ENCODE measurements around the gene CPM.
"Not testable (repeated sequence)": the region's sequence is repeated elsewhere in the genome, so short reads cannot be mapped to it uniquely, and the experiment has no call there.

CPM gene

DNA sequence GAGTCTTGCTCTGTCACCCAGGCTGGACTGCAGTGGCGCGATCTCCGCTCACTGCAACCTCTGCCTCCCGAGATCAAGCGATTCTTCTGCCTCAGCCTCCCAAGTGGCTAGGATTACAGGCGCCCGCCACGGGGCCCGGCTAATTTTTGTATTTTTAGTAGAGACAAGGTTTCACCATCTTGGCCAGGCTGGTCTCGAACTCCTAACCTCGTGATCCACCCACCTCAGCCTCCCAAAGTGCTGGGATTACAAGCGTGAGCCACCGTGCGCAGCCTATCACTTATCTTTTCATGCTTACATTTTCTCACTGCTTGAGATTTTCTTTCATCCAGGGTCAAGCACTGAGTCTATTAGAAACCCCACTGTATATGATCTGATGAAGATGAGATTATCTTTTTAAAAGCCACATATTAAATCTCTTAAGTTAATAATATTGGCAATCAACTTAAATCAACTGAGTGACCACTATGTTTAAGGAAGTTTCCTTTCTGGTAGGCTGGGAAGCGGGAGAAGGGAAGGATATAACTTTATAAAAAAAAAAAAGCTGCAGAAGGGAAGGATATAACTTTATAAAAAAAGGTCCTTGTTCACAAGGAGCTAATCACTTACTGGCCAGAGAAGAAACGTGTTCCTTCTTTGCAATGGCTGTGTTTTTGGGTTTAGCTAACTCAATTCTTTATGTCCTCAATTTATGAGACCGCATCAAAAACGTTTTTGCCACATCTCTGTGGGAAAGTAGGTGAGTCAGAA, 126.3 kb downstream of the CPM start:
- TF ChIP-seq, protein P1, sequence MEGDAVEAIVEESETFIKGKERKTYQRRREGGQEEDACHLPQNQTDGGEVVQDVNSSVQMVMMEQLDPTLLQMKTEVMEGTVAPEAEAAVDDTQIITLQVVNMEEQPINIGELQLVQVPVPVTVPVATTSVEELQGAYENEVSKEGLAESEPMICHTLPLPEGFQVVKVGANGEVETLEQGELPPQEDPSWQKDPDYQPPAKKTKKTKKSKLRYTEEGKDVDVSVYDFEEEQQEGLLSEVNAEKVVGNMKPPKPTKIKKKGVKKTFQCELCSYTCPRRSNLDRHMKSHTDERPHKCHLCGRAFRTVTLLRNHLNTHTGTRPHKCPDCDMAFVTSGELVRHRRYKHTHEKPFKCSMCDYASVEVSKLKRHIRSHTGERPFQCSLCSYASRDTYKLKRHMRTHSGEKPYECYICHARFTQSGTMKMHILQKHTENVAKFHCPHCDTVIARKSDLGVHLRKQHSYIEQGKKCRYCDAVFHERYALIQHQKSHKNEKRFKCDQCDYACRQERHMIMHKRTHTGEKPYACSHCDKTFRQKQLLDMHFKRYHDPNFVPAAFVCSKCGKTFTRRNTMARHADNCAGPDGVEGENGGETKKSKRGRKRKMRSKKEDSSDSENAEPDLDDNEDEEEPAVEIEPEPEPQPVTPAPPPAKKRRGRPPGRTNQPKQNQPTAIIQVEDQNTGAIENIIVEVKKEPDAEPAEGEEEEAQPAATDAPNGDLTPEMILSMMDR (IDR thresholded peaks at IDR 0.05; ENCODE audit: control insufficient read depth, extremely low read depth, insufficient read depth) = no peak
- no peak for DNase-seq (ENCODE audit: low read depth)
- H3K4me3 ChIP-seq (ENCODE audit: low read depth, low read length) = peak overlapping the region; percentile 96

DNA sequence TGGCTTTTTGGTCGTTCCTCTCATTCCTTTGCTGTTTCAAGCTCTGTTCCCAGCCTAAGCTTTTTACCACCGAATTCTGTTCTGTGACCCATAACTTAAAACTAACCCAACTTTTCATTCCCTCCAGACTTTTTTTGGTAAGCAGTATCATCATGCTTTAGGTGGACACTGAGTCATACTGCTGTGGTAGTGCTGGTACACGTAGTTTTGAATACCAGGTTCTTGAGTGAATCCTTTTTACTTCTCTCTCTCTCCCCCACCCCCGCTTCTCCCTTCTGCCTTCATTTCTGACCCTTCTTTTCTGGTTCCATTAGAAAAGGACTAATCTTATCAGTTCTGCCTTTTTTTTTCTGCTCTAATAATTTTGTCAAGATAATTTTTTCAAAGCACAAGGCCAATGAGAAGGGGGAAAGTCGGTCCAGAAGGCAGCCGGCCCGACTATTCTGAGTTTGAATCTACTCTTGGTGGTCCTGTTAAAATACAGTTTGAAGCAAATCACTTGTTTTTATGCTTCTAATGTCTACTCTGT, 127.3 kb downstream of the CPM start:
- no peak for DNase-seq (ENCODE audit: low read depth)
- TF ChIP-seq, protein P1 (IDR thresholded peaks at IDR 0.05; ENCODE audit: control insufficient read depth, extremely low read depth, insufficient read depth) = no peak

DNA sequence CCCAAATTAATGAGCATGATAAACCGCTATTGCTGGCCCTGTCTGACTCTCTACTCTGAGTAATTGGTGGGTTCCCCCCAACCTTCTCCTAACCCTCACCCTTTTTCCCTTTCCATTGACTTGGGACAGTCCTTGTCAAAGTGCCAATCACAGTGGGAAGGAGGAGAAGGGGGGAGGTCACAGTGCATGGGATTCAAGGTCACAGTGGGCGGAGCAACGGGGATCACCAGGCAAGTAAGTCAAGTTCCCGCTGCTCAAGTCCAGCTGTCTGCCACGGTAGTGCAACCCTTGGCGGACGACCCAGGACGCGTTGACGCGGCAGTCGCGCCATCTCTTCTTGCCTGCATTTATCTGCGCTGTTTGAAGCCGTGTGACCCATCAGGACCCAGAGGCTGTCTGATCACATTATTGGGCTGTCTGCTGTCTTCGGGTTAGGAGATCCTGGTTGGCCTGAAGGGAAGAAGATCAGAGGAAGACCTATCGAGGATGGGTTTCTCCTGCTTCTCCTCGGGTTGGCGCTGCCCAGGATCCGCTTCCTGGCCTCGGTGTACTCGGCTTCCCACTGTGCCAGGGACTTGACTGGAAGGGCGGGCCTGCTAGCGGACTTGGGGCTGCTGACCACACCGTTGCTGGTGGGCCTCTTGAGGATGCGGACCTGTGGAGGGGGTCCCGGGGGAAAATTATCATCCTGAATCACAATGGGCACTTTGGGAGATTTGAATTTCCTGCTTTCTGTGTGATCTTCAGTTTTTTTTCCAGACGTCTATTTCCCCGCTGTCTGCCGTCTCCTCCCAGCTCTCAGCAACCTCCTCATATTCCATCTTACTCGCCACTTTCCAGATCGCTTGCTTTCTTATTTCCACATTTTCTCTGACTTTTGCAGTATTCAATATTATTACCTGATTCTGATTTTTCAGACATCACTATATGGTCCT, 128.0 kb downstream of the CPM start:
- no peak for DNase-seq (ENCODE audit: low read depth)
- TF ChIP-seq, protein P1 (IDR thresholded peaks at IDR 0.05; ENCODE audit: control insufficient read depth, extremely low read depth, insufficient read depth) = no peak
- no peak overlapping the region for H3K4me3 ChIP-seq (ENCODE audit: low read depth, low read length)

More for the DNA sequence above, 127.3 kb downstream of the CPM start:
- no peak overlapping the region for H3K4me3 ChIP-seq (ENCODE audit: low read depth, low read length)

DNA sequence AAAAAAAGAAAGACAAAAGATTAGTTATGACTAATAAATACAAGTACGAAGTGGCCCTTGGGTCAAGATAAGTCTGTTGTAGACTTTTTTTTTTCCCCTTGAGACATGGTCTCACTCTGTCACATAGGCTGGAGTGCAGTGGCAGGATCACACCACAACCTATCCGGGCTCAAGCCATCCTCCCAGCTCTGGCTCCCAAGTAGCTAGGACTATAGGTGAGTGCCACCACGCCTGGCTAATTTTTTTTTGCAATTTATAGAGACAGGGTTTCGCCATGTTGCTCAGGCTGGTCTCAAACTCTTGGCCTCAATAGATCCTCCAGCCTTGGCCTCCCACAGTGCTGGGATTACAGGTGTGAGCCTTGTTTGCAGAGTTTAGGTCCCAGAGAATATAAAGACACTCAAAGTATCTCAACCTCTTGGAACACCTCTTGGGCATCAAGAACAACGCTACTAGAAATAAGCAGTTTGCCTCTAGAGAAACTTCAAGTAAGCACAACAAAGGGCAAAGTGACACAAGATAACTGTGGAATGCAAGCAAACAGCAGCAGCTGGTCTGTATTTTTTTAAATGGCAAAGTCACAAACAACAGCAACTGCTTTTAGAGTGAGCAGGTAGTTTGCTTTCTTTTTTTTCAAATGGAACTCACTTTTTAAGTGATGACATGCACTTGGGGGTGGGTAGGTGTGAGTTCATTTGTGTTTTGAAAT, 128.9 kb downstream of the CPM start:
- no peak overlapping the region for H3K4me3 ChIP-seq (ENCODE audit: low read depth, low read length)
- TF ChIP-seq, protein P1 (IDR thresholded peaks at IDR 0.05; ENCODE audit: control insufficient read depth, extremely low read depth, insufficient read depth) = no peak
- no peak for DNase-seq (ENCODE audit: low read depth)

DNA sequence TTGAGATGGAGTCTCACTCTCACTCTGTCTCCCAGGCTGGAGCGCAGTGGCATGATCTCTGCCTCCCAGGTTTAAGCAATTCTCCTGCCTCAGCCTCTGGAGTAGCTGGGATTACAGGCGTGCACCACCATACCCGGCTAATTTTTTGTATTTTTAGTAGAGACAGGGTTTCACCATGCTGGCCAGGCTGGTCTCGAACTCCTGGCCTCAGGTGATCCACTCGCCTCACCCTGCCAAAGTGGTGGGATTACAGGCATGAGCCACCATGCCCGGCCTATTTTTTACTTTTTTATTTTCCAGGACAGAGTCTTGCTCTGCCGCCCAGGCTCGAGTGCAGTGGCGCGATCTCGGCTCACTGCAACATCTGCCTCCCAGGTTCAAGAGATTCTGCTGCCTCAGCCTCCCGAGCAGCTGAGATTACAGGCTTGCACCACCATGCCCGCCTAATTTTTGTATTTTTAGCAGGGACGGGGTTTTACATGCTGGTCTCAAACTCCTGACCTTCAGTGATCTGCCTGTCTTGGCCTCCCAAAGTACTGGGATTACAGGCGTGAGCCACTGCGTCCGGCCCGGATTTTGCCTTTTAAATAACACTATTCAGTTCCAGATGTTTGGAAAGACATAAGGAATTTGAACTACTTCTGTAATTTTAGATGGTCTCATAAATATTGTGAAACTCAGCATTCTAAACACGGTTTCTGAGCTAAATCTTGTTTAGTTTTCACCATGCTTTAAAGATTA, 129.9 kb downstream of the CPM start:
- not testable (repeated sequence) for H3K4me3 ChIP-seq (ENCODE audit: low read depth, low read length); DNase-seq (ENCODE audit: low read depth)

DNA sequence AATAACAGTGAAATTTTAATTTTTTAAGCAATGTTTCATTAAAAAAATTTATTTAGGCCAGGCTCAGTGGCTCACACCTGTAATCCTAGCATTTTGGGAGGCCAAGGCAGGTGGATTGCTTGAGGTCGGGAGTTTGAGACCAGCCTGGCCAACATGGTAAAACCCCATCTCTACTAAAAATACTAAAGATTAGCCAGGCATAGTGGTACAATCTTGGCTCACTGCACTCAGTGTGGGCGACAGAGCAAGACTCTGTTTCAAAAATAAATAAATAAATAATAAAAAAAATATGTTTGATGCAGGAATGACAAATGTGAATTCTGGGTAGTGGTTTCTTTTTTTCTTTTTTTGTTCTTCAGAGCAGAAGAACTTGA, 130.6 kb downstream of the CPM start:
- DNase-seq (ENCODE audit: low read depth); H3K4me3 ChIP-seq (ENCODE audit: low read depth, low read length): not testable (repeated sequence)
